Endometrium (tissue), 2 donors: ENCODE results near the gene SCMH1.

Source experiments
- FAIRE-seq: peaks from 2 replicates; lab custom pipeline; 2012; peaks lifted over from hg19 to GRCh38; lab: Jason Lieb, UNC
- donor health status: control.
- donor health status: control.

SCMH1 gene

DNA sequence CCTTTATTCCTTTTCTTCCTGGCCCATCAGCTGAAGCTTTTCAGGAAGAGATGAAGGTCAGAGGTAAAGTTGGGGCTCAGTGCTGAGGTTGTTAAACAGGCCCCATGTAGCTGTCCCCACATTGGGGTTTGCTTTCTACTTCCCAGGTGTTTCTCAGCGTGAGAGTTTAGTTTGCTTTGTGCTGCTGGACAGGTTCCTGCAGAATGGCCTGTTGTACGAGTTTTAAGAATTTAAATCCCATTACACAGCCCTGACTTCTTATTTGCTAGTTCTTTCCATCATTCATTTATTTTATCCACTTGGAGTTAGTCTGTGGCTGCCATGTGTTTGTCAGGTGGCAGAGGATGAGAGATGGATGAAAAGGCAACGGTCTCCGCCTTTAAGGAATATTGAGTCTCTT lies 243.4 kb downstream of the SCMH1 start:
- no peak for FAIRE-seq

- no peak for FAIRE-seq
These were observed 245.0 kb downstream of the SCMH1 start for GRCh38 chr1:40997096-40997495.

GRCh38 chr1:40989066-40989465 lies 253.0 kb downstream of the SCMH1 start:
- FAIRE-seq = no peak

DNA sequence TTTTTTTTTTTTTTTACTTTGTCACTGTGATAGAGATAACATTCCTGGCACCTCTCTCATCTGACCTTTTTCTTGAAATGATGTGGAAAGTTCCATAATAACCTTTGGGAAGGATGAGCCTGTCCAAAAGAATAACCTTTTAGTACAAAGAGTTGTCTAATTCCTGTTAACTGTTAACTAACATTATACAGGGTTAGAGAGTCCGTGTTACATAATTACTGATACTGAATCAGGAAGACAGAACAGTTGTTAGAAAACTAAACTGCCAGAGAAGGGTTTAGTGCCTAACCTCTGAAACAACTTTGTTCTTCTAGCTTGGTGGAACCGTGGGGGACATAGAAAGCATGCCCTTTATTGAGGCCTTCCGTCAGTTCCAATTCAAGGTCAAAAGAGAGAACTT lies 253.8 kb downstream of the SCMH1 start:
- no peak for FAIRE-seq

DNA sequence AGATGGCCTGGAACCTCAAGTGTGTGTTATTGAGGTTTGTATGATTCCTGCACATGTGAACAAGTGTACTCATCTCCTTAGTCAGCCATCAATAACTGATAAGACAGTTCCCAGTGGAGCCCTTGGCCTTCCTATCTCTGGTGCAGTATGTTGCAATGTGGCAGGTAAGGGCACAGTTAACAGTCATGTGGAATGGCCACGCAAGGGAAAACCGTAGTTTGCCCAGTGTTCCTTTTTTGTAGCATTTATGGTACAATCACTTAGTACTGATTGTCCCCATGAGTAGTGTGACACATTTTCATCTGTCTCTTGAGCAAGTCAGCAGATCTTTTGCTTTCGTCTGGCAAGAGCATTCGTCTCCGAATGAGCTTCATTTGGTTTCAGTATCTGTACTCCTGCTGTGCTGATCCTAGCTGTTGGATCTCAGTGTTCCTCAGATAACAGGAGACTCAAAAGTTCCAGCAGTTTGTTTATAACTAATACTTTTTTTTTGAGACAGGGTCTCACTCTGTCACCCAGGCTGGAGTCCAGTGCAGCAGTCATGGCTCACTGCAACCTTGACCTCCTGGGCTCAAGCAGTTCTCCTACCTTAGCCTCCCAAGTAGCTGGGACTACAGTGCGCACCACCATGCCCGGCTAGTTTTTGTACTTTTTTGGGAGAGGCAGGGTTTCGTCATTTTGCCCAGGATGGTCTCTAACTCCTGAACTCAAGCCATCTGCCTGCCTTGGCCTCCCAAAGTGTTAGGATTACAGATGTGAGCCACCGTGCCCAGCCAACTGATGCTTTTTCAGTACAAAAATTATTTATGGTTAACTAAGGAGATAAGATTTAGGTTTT lies 254.4 kb downstream of the SCMH1 start:
- FAIRE-seq = no peak

DNA sequence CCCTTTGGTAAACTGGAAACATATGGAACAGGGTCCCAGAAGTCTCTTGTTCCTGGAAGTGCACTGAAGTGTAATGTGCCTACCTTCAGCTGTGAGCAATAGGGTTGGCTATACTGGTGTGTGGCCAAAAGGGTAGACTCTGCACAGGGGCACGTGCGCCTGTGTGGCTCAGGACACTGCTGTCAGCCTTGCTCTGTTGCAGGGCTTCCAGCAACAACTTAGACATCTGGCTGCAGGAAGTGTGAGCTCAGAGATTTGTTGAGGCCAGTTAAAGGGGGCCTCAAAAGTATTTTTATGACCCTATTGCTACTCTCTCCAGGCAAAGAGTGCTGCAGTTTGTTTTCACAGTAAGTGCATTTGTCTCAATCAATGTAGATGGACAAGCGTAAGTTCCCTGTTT lies 255.2 kb downstream of the SCMH1 start:
- FAIRE-seq = no peak

- no peak for FAIRE-seq
These were observed 255.8 kb downstream of the SCMH1 start for GRCh38 chr1:40986328-40986783.

DNA sequence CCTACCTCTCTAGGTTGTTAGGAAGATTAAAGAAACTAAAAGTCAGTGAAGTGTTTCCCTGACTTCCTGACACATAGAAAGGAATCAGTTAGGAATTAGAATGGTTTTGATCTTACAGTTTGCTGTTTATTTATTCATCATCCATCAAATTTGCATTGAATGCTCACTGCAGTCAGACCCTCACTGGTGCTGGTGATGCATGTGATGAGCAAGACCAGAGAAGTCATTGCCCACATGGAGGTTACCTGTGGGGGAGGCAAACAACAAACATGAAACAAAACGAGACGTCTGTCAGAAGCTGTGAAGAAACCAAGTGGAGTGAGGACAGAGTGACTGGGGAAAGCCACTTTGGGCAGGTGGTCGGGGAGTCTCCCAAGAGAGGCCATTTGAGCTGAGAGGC lies 256.2 kb downstream of the SCMH1 start:
- FAIRE-seq = no peak

DNA sequence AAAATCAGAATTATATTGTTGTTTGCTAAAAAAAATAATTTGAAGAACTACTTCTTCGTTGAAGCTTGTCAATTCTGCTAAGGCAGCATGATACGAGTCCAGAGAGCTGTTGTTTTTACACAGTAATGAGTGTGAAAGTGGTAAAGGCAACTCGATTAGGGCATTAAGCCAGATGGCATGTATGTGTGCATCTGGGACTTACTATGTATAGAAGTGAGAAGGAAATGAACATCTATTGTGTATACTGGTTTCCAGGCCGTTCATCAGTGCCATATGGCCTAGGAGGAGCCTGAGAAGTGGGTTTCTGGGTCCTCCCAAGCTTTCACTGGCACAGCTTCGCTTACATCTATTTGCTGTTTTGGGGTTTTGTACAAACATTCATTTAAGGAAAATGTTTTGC lies 256.9 kb downstream of the SCMH1 start:
- FAIRE-seq = no peak

- no peak for FAIRE-seq
These were observed 257.6 kb downstream of the SCMH1 start for GRCh38 chr1:40984531-40984930.

GRCh38 chr1:40984066-40984465 lies 258.0 kb downstream of the SCMH1 start:
- no peak for FAIRE-seq

DNA sequence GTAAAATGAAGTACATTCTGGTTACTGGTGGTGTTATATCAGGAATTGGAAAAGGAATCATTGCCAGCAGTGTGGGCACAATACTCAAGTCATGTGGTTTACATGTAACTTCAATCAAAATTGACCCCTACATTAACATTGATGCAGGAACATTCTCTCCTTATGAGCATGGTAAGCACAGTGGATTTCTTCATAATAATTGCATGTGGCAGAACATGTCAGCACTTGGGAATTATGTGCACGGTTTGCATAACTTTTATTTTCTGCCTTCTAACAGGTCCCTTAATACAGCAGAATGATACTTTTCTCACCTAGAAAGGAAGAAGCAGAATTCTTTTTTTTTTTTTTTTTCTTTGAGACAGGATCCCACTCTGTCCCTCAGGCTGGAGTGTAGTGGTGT lies 258.8 kb downstream of the SCMH1 start:
- no peak for FAIRE-seq

DNA sequence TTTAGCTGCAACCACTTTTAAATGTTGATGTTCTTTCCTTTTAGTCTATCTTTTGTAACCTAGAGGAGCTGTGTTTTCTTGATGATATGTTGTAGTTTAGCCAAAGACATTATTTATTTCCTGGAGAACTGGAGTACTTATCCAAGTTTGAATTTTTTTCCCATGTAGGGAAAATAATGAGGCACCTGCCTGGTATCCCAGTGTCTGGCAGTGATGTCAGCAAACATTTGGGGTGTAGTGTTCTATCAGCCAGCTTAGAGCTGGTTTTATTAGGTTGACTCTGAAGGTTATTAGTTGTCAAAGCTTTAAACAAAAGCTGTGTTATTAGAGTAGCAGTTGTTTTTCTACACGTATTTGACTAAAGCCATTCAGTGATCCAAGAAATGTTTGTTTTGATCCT lies 259.4 kb downstream of the SCMH1 start:
- no peak for FAIRE-seq

GRCh38 chr1:40981691-40982448 lies 260.2 kb downstream of the SCMH1 start:
- no peak for FAIRE-seq

- FAIRE-seq = no peak
These were observed 261.5 kb downstream of the SCMH1 start for GRCh38 chr1:40980453-40981121.

GRCh38 chr1:40980068-40980452 lies 262.0 kb downstream of the SCMH1 start:
- FAIRE-seq = no peak

- no peak for FAIRE-seq
These were observed 262.7 kb downstream of the SCMH1 start, which contains the start of gene CTPS1 for GRCh38 chr1:40979241-40980067. Gene CTPS1, plus strand, starts transcription at chr1:40979696. Its CDS starts 3,595 bp downstream, at chr1:40983291.

DNA sequence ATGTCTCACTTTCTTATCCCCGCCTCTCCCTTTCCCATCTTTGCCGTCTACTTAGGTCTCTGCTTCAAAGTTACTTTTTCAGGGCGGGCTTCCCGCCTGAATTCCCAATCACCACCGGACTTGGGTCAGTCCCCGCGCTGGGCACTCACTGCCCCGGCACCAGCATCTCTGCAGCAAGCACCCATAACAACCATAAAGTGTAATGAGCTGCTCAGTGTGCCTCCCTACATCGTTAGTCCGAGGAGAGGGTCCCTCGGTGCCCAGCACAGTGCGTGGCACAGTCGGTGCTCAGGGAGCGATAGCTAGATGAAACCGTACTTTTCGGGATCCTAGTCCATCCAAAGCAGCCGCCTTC lies 263.2 kb downstream of the SCMH1 start:
- no peak for FAIRE-seq

DNA sequence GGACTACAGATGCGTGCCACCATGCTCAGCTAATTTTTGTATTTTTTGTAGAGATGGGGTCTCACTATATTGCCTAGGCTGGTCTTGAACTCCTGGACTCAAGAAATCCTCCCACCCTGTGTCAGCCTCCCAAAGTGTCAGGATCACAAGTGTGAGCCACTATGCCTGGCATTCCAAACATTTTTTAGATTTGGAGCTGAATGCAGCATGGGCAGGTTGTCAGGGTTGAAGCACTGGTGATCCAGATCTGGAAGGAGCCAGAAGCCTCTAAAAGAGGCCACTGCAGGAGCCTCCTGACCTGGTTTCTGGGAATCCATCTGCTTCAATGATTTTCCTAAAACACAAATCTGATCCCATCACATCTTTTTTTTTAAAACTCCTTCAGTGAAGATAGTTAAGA lies 264.4 kb downstream of the SCMH1 start:
- no peak for FAIRE-seq
